IMR-90 (cell line): ENCODE data around the gene PAPSS1. TPM values are rescaled to one million over a fixed set of nuclear protein-coding genes. Genes with fewer than 3 reads are reported as not detected.

Source experiments
- ATAC-seq: fragments of 200-7000 bp; cut with Tn5 transposase; 2 replicates; pipeline ENCODE4 v1.9.1; 2020; ENCODE audit warnings: low read depth, mild to moderate bottlenecking, moderate library complexity
- BruUV-seq: library from RNA; stranded (reverse); fragments of 400-500 nt; replicated peaks from 2 replicates; lab custom pipeline; 2021; lab: Mats Ljungman, UMichigan
- CTCF ChIA-PET: fragments of 300-600 bp; formaldehyde crosslinking; extraction: SDS; loops from one replicate; lab custom pipeline; 2021; ENCODE audit warnings: antibody characterized with exemption; lab: Yijun Ruan, JAX
- POLR2A ChIA-PET: fragments of 300-600 bp; sonication (Branson Sonifier 250); formaldehyde crosslinking; loops from one replicate; lab custom pipeline; 2022; ENCODE audit warnings: antibody characterized with exemption; ENCODE audit not compliant: unreplicated experiment; lab: Charles Lee
- DNase-seq: peaks from one replicate; pipeline ENCODE4 v3.0.0; 2013
- H2AFZ ChIP-seq: replicated peaks from 2 replicates; pipeline ENCODE3; 2013; ENCODE audit warnings: low read length, mild to moderate bottlenecking; ENCODE audit not compliant: poor library complexity
- H2AK5ac ChIP-seq: 2 replicates; pipeline ENCODE4 v1.6.1; 2013; ENCODE audit warnings: low read depth, low read length, inconsistent platforms
- H2AK9ac ChIP-seq: replicated peaks from 2 replicates; pipeline ENCODE3; 2013; ENCODE audit warnings: mild to moderate bottlenecking, low read depth, low read length, moderate library complexity; ENCODE audit not compliant: poor library complexity
- H2BK120ac ChIP-seq: 2 replicates; pipeline ENCODE4 v1.6.1; 2013; ENCODE audit warnings: low read depth, low read length, inconsistent platforms
- H2BK15ac ChIP-seq: 3 replicates; pipeline ENCODE4 v1.6.1; 2013; ENCODE audit warnings: low read depth, low read length, inconsistent platforms
- H2BK20ac ChIP-seq: 2 replicates; pipeline ENCODE4 v1.6.1; 2013; ENCODE audit warnings: low read depth, mild to moderate bottlenecking, inconsistent platforms, low read length, moderate library complexity
- H2BK5ac ChIP-seq: 2 replicates; pipeline ENCODE4 v1.6.1; 2013; ENCODE audit warnings: mild to moderate bottlenecking, low read depth, low read length, inconsistent platforms; ENCODE audit not compliant: poor library complexity, severe bottlenecking
- H3K14ac ChIP-seq: replicated peaks from 2 replicates; pipeline ENCODE4 v1.6.1; 2013; ENCODE audit warnings: low read depth, low read length, inconsistent platforms
- H3K18ac ChIP-seq: 2 replicates; pipeline ENCODE4 v1.6.1; 2013; ENCODE audit warnings: low read depth, low read length, control low read depth
- H3K23ac ChIP-seq: 2 replicates; pipeline ENCODE4 v1.6.1; 2013; ENCODE audit warnings: low read depth, low read length, inconsistent platforms
- H3K27ac ChIP-seq: 2 replicates; pipeline ENCODE4 v1.5.1; 2013; ENCODE audit warnings: mild to moderate bottlenecking, control low read depth, low read length; ENCODE audit not compliant: insufficient read depth
- H3K27me3 ChIP-seq: 2 replicates; pipeline ENCODE4 v1.6.1; 2013; ENCODE audit warnings: low read length; ENCODE audit not compliant: control insufficient read depth, insufficient read depth
- H3K36me3 ChIP-seq: 2 replicates; pipeline ENCODE4 v1.6.1; 2013; ENCODE audit warnings: low read length, mixed read lengths; ENCODE audit not compliant: control insufficient read depth, insufficient read depth
- H3K4ac ChIP-seq: 2 replicates; pipeline ENCODE4 v1.6.1; 2013; ENCODE audit warnings: low read depth, low read length, inconsistent platforms
- H3K4me1 ChIP-seq: 2 replicates; pipeline ENCODE4 v1.6.1; 2013; ENCODE audit warnings: low read length, mixed read lengths; ENCODE audit not compliant: control insufficient read depth, insufficient read depth
- H3K4me2 ChIP-seq: 2 replicates; pipeline ENCODE4 v1.6.1; 2013; ENCODE audit warnings: low read depth, mild to moderate bottlenecking, control low read depth, low read length, moderate library complexity
- H3K4me3 ChIP-seq: 2 replicates; pipeline ENCODE4 v1.5.1; 2013; ENCODE audit warnings: low read depth, mild to moderate bottlenecking, control low read depth, low read length, moderate library complexity; ENCODE audit not compliant: insufficient read depth
- H3K56ac ChIP-seq: 2 replicates; pipeline ENCODE4 v1.6.1; 2013; ENCODE audit warnings: low read length, inconsistent platforms; ENCODE audit not compliant: insufficient read depth; ENCODE audit errors: extremely low read depth
- H3K79me1 ChIP-seq, 2 experiments: 2 replicates each; pipeline ENCODE4 v1.6.1; 2013; ENCODE audit warnings: low read length in 2 of 2, inconsistent platforms in 1 of 2, low read depth in 1 of 2
- H3K9ac ChIP-seq: 2 replicates; pipeline ENCODE4 v1.6.1; 2013; ENCODE audit warnings: low read depth, low read length, control low read depth
- H3K9me1 ChIP-seq: 2 replicates; pipeline ENCODE4 v1.6.1; 2013; ENCODE audit warnings: low read length, inconsistent platforms; ENCODE audit not compliant: insufficient read depth
- H3K9me3 ChIP-seq: 2 replicates; pipeline ENCODE4 v1.6.1; 2013; ENCODE audit warnings: low read length; ENCODE audit not compliant: control insufficient read depth, insufficient read depth
- H4K20me1 ChIP-seq: 2 replicates; pipeline ENCODE4 v1.6.1; 2013; ENCODE audit warnings: low read length, inconsistent platforms; ENCODE audit not compliant: insufficient read depth
- H4K5ac ChIP-seq: 2 replicates; pipeline ENCODE4 v1.6.1; 2013; ENCODE audit warnings: mild to moderate bottlenecking, low read depth, low read length, control low read depth
- H4K8ac ChIP-seq, 2 experiments: 2 replicates each; pipeline ENCODE4 v1.6.1; 2013; ENCODE audit warnings: low read depth in 2 of 2, low read length in 2 of 2, control low read depth in 1 of 2, inconsistent platforms in 1 of 2
- H4K91ac ChIP-seq: 2 replicates; pipeline ENCODE4 v1.6.1; 2013; ENCODE audit warnings: low read depth, low read length, inconsistent platforms; ENCODE audit not compliant: insufficient read depth
- BHLHE40 ChIP-seq: fragments of 150-350 bp; IDR thresholded peaks from 2 replicates; pipeline ENCODE4 v1.6.1; 2016; ENCODE audit warnings: mild to moderate bottlenecking, low read depth, low read length
- CEBPB ChIP-seq: IDR thresholded peaks from 2 replicates; pipeline ENCODE4 v1.6.1; 2012; ENCODE audit warnings: low read depth, low read length, improper control_type of control experiment
- CHD1 ChIP-seq: IDR thresholded peaks from 2 replicates; pipeline ENCODE4 v1.6.1; 2012; ENCODE audit warnings: low read depth, low read length, improper control_type of control experiment
- FOS ChIP-seq: fragments of 150-350 bp; IDR thresholded peaks from 2 replicates; pipeline ENCODE4 v1.6.1; 2016; ENCODE audit warnings: low read depth, low read length
- MXI1 ChIP-seq: IDR thresholded peaks from 2 replicates; pipeline ENCODE4 v1.6.1; 2012; ENCODE audit warnings: low read depth, mild to moderate bottlenecking, low read length, moderate library complexity, borderline replicate concordance
- NFE2L2 ChIP-seq: fragments of 150-350 bp; IDR thresholded peaks from 2 replicates; pipeline ENCODE4 v1.6.1; 2016; ENCODE audit warnings: low read depth, mild to moderate bottlenecking, low read length
- POLR2A ChIP-seq: IDR thresholded peaks from 2 replicates; pipeline ENCODE4 v1.6.1; 2012; ENCODE audit warnings: mild to moderate bottlenecking, low read depth, low read length
- RAD21 ChIP-seq: IDR thresholded peaks from 2 replicates; pipeline ENCODE4 v1.6.1; 2012; ENCODE audit warnings: low read length, improper control_type of control experiment
- RCOR1 ChIP-seq: IDR thresholded peaks from 2 replicates; pipeline ENCODE4 v1.6.1; 2012; ENCODE audit warnings: mild to moderate bottlenecking, low read length, improper control_type of control experiment; ENCODE audit not compliant: insufficient replicate concordance
- RFX5 ChIP-seq: IDR thresholded peaks from 2 replicates; pipeline ENCODE4 v1.8.0; 2012; ENCODE audit warnings: low read depth, mild to moderate bottlenecking, low read length, moderate library complexity
- WGBS, 2 experiments: methylation state at CpG; one replicate each; pipeline versions ENCODE4 v1.1.5 to v1.1.7; 2013; ENCODE audit warnings: missing lambda C conversion rate in 2 of 2; ENCODE audit not compliant: insufficient read length in 1 of 2; ENCODE audit errors: extremely low coverage in 2 of 2; 5-methylcytosine and 5-hydroxymethylcytosine counted together
- dilution Hi-C: fragments of 300-500 bp; cut with HindIII; formaldehyde crosslinking; loops from one replicate; pipeline ENCODE4 v1.14.3; 2018; ENCODE audit warnings: low sequenced_read_pairs; ENCODE audit not compliant: unreplicated experiment
- in situ Hi-C: fragments of 300-500 bp; cut with MboI; formaldehyde crosslinking; loops from 3 replicates; pipeline ENCODE4 v1.14.3; 2019; ENCODE audit warnings: low sequenced_read_pairs, inconsistent platforms, mixed read lengths
- intact Hi-C: fragments of 100-400 bp; cut with micrococcal nuclease; formaldehyde crosslinking; loops from 2 replicates; pipeline ENCODE4 v1.10.0; 2022
- polyA plus RNA-seq, 3 experiments: library from polyadenylated mRNA; depleted of rRNA; stranded (reverse); fragments of >200 nt; gene quantifications; 2 replicates each; pipeline ENCODE4 v1.2.3, GENCODE V29; 2012; ENCODE audit warnings: low replicate concordance in 1 of 3
- total RNA-seq: library from RNA; depleted of rRNA; stranded (reverse); fragments of >200 nt; gene quantifications from 2 replicates; pipeline ENCODE4 v1.2.3, GENCODE V29; 2012
- TF ChIP-seq, protein P1 (sequence below): fragments of 150-350 bp; IDR thresholded peaks from 2 replicates; pipeline ENCODE4 v1.6.1; 2016; ENCODE audit warnings: low read depth, mild to moderate bottlenecking, low read length, moderate library complexity, borderline replicate concordance
- TF ChIP-seq, protein P2 (sequence below): fragments of 150-350 bp; IDR thresholded peaks from 2 replicates; pipeline ENCODE4 v1.6.1; 2017; ENCODE audit warnings: mild to moderate bottlenecking, antibody characterized with exemption, low read length, low read depth

The PAPSS1 gene
- total and polyA plus RNA-seq, 2 of the 4 experiments (the other 2 are of a cell fraction) = 71.8 to 82.8 TPM

- H4K20me1 ChIP-seq = no peaks in the 10 kb centered on the region
- H3K9ac ChIP-seq = no peak overlapping the region
- H3K14ac ChIP-seq = no peak overlapping the region
- no peak overlapping the region for H4K8ac ChIP-seq
- H3K4me3 ChIP-seq = no peak overlapping the region
- CTCF ChIA-PET = interaction anchor here (1.4 to 1.9 kb wide), 2 partner anchors 9 to 144 kb away, joined by 5 to 6 read pairs; no protein-coding TSS in a partner anchor
- H3K36me3 ChIP-seq = no peaks in the 10 kb centered on the region
- TF ChIP-seq BHLHE40 (no peak), CHD1 (no peak), RAD21 (no peak), RCOR1 (no peak), POLR2A (no peak), FOS (no peak), NFE2L2 (no peak), RFX5 (no peak), CEBPB (no peak), MXI1 (no peak)
- TF ChIP-seq, protein P1, sequence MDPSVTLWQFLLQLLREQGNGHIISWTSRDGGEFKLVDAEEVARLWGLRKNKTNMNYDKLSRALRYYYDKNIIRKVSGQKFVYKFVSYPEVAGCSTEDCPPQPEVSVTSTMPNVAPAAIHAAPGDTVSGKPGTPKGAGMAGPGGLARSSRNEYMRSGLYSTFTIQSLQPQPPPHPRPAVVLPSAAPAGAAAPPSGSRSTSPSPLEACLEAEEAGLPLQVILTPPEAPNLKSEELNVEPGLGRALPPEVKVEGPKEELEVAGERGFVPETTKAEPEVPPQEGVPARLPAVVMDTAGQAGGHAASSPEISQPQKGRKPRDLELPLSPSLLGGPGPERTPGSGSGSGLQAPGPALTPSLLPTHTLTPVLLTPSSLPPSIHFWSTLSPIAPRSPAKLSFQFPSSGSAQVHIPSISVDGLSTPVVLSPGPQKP = no peak
- TF ChIP-seq, protein P2, sequence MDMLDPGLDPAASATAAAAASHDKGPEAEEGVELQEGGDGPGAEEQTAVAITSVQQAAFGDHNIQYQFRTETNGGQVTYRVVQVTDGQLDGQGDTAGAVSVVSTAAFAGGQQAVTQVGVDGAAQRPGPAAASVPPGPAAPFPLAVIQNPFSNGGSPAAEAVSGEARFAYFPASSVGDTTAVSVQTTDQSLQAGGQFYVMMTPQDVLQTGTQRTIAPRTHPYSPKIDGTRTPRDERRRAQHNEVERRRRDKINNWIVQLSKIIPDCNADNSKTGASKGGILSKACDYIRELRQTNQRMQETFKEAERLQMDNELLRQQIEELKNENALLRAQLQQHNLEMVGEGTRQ = no peak
- no peak overlapping the region for H3K4ac ChIP-seq
- ATAC-seq = no peak
- dilution Hi-C loops (no loop called here), in situ Hi-C loops (loop anchor here (5.0 kb wide), 1 partner anchor 155 kb away; no protein-coding TSS in a partner anchor), intact Hi-C loops (loop anchor here (10.0 kb wide), 1 partner anchor 238 kb away; no protein-coding TSS in a partner anchor)
- H2AFZ ChIP-seq = no peak overlapping the region
- no peak overlapping the region for H2BK20ac ChIP-seq
- no peaks in the 10 kb centered on the region for H3K9me1 ChIP-seq
- POLR2A ChIA-PET = no interaction called here
- H4K91ac ChIP-seq = no peak overlapping the region
- WGBS, 2 experiments = 94% methylated on average over 3 of the region's 5 CpGs; no CpG with 5 or more reads in 1 of the 2 experiments
- H3K18ac ChIP-seq = no peak overlapping the region
- peaks cover 13% of the 10 kb centered on the region for H3K27me3 ChIP-seq
- no peak overlapping the region for H3K4me2 ChIP-seq
- no peak for DNase-seq
- H2BK15ac ChIP-seq = no peak overlapping the region
- H4K5ac ChIP-seq = no peak overlapping the region
- no peak overlapping the region for H3K23ac ChIP-seq
- H3K4me1 ChIP-seq = no peaks in the 10 kb centered on the region
- no peak overlapping the region for H2BK5ac ChIP-seq
- no peaks in the 10 kb centered on the region for H3K79me1 ChIP-seq
- H3K27ac ChIP-seq = no peak overlapping the region
- no peak overlapping the region for H3K56ac ChIP-seq
- H2AK5ac ChIP-seq = no peak overlapping the region
- H2BK120ac ChIP-seq = no peak overlapping the region
- BruUV-seq = no TSS peak
- H2AK9ac ChIP-seq = no peak overlapping the region
- H3K9me3 ChIP-seq = no peaks in the 10 kb centered on the region
These were observed 37.2 kb upstream of the PAPSS1 start for GRCh38 chr4:107757283-107757682.
